Superior temporal gyrus (tissue), 1 donor: Measurements from ENCODE around the gene HOXC6.
"Not testable (repeated sequence)": the region's sequence is repeated elsewhere in the genome, so short reads cannot be mapped to it uniquely, and the experiment has no call there.

Experiments used
- DNase-seq: peaks from one replicate; pipeline ENCODE4 v3.0.0-alpha.2; 2016; ENCODE audit errors: extremely low spot score

Gene HOXC6

GRCh38 chr12:54054742-54055194 is 26.5 kb downstream of the HOXC6 start:
- no peak for DNase-seq

- DNase-seq = no peak
These were observed 27.3 kb downstream of the HOXC6 start for GRCh38 chr12:54055552-54055951.

GRCh38 chr12:54056110-54056509 is 27.9 kb downstream of the HOXC6 start:
- DNase-seq = no peak

GRCh38 chr12:54058128-54058768 is 30.0 kb downstream of the HOXC6 start:
- DNase-seq = no peak

GRCh38 chr12:54059668-54060067 is 31.4 kb downstream of the HOXC6 start:
- no peak for DNase-seq

- no peak for DNase-seq
These were observed 32.1 kb downstream of the HOXC6 start for GRCh38 chr12:54060174-54060974.

GRCh38 chr12:54060975-54061778 is 32.9 kb downstream of the HOXC6 start:
- DNase-seq = no peak

GRCh38 chr12:54065677-54066076 is 37.4 kb downstream of the HOXC6 start:
- no peak for DNase-seq

- DNase-seq = no peak
These were observed 38.2 kb downstream of the HOXC6 start for GRCh38 chr12:54066408-54066807.

- DNase-seq = no peak
These were observed 40.3 kb downstream of the HOXC6 start for GRCh38 chr12:54068418-54069070.

- DNase-seq = no peak
These were observed 43.7 kb downstream of the HOXC6 start for GRCh38 chr12:54071942-54072341.

GRCh38 chr12:54074308-54074707 is 46.1 kb downstream of the HOXC6 start:
- DNase-seq = no peak

- no peak for DNase-seq
These were observed 47.2 kb downstream of the HOXC6 start for GRCh38 chr12:54075409-54075808.

- DNase-seq = no peak
These were observed 47.7 kb downstream of the HOXC6 start for GRCh38 chr12:54075974-54076373.

GRCh38 chr12:54077843-54078242 is 49.6 kb downstream of the HOXC6 start:
- DNase-seq = not testable (repeated sequence)

- not testable (repeated sequence) for DNase-seq
These were observed 50.9 kb downstream of the HOXC6 start for GRCh38 chr12:54079115-54079514.
